Peyer's patch (tissue), 4 donors: ENCODE measurements around the gene LHFPL2. TPM values are rescaled to one million over a fixed set of nuclear protein-coding genes. Genes with fewer than 3 reads are reported as not detected.
A peak's percentile ranks its signal among the peaks of the same experiment; 100 is the strongest.

Source experiments
- DNase-seq, 3 donors: peaks; one replicate each; pipeline ENCODE4 v3.0.0-alpha.2; 2017 to 2019
- H3K27ac ChIP-seq, 4 donors: fragments of 200-600 bp; sonication (generic); one replicate each; pipeline ENCODE4 v1.5.1; 2016 to 2019
- H3K27me3 ChIP-seq, 2 donors: fragments of 200-600 bp; sonication (generic); one replicate each; pipeline ENCODE4 v1.5.1; 2019
- H3K36me3 ChIP-seq, 3 donors: fragments of 200-600 bp; sonication (generic); one replicate each; pipeline ENCODE4 v1.5.1; 2016 to 2019
- H3K4me1 ChIP-seq, 4 donors: fragments of 200-600 bp; sonication (generic); one replicate each; pipeline ENCODE4 v1.5.1; 2016 to 2019
- H3K4me3 ChIP-seq, 4 donors: fragments of 200-600 bp; sonication (generic); 1 replicate in 3 of 4; 2 replicates in 1 of 4; pipeline ENCODE4 v1.5.1; 2016 to 2019; ENCODE audit warnings: mild to moderate bottlenecking in 1 of 4
- H3K9me3 ChIP-seq, 4 donors: fragments of 200-600 bp; sonication (generic); one replicate each; pipeline ENCODE4 v1.5.1; 2016 to 2019; ENCODE audit warnings: mild to moderate bottlenecking in 1 of 4
- CTCF ChIP-seq, 6 experiments: fragments of 450-650 bp in 4 of 6; fragments of 200-600 bp in 2 of 6; sonication (generic) in 1 of 6; IDR thresholded peaks; one replicate each; pipeline ENCODE4 v1.5.1; 2017 to 2019; ENCODE audit warnings: antibody characterized with exemption in 6 of 6, mild to moderate bottlenecking in 3 of 6, moderate library complexity in 1 of 6
- POLR2A ChIP-seq, 2 donors: fragments of 450-650 bp; IDR thresholded peaks; one replicate each; pipeline ENCODE4 v1.5.1; 2017; ENCODE audit warnings: antibody characterized with exemption in 2 of 2, mild to moderate bottlenecking in 2 of 2, moderate library complexity in 2 of 2
- total RNA-seq, 4 donors: library from RNA; depleted of rRNA; stranded (reverse); fragments of >200 nt; gene quantifications; one replicate each; pipeline ENCODE4 v1.1.0, GENCODE V29; 2016

The LHFPL2 gene
- total RNA-seq, 4 donors from 2014 or later = 22.3 to 63.4 (median 55.7) TPM

- H3K36me3 ChIP-seq = no peaks in the 10 kb centered on the region
- peak overlapping the region in 1 of 4 donors; percentile 3 for H3K27ac ChIP-seq
- no peak for TF ChIP-seq POLR2A (IDR thresholded peaks at IDR 0.05)
- TF ChIP-seq CTCF (IDR thresholded peaks at IDR 0.05) = no peak
- DNase-seq = no peak
- H3K27me3 ChIP-seq = no peaks in the 10 kb centered on the region
- no peaks in the 10 kb centered on the region for H3K9me3 ChIP-seq
- H3K4me1 ChIP-seq = peaks cover 0 to 4% (median 0%) of the 10 kb centered on the region in 4 donors
- no peak overlapping the region for H3K4me3 ChIP-seq
These were observed 80.4 kb downstream of the LHFPL2 start for GRCh38 chr5:78568212-78568611.

GRCh38 chr5:78567617-78568016 lies 81.0 kb downstream of the LHFPL2 start:
- Histone ChIP-seq H3K36me3 (no peaks in the 10 kb centered on the region), H3K27me3 (no peaks in the 10 kb centered on the region), H3K9me3 (no peaks in the 10 kb centered on the region), H3K4me3 (no peak overlapping the region), H3K4me1 (peaks cover 0 to 4% (median 0%) of the 10 kb centered on the region in 4 donors), H3K27ac (no peak overlapping the region)
- no peak for TF ChIP-seq CTCF (IDR thresholded peaks at IDR 0.05)
- TF ChIP-seq POLR2A (IDR thresholded peaks at IDR 0.05) = no peak
- no peak for DNase-seq

- H3K27me3 ChIP-seq = no peaks in the 10 kb centered on the region
- peaks cover 0 to 4% (median 0%) of the 10 kb centered on the region in 4 donors for H3K4me1 ChIP-seq
- no peak overlapping the region for H3K27ac ChIP-seq
- no peak for DNase-seq
- no peak overlapping the region for H3K4me3 ChIP-seq
- no peaks in the 10 kb centered on the region for H3K36me3 ChIP-seq
- TF ChIP-seq POLR2A (IDR thresholded peaks at IDR 0.05) (no peak), CTCF (IDR thresholded peaks at IDR 0.05) (no peak)
- H3K9me3 ChIP-seq = no peaks in the 10 kb centered on the region
These were observed 81.7 kb downstream of the LHFPL2 start for GRCh38 chr5:78566747-78567425.

GRCh38 chr5:78565395-78565794 lies 83.2 kb downstream of the LHFPL2 start:
- TF ChIP-seq POLR2A (IDR thresholded peaks at IDR 0.05) (no peak), CTCF (IDR thresholded peaks at IDR 0.05) (no peak)
- Histone ChIP-seq H3K9me3 (no peaks in the 10 kb centered on the region), H3K27ac (no peak overlapping the region), H3K36me3 (no peaks in the 10 kb centered on the region), H3K27me3 (no peaks in the 10 kb centered on the region), H3K4me1 (peaks cover 0 to 4% (median 0%) of the 10 kb centered on the region in 4 donors), H3K4me3 (no peak overlapping the region)
- DNase-seq = no peak

- no peaks in the 10 kb centered on the region for H3K4me1 ChIP-seq
- no peaks in the 10 kb centered on the region for H3K36me3 ChIP-seq
- no peak for TF ChIP-seq CTCF (IDR thresholded peaks at IDR 0.05)
- TF ChIP-seq POLR2A (IDR thresholded peaks at IDR 0.05) = no peak
- no peaks in the 10 kb centered on the region for H3K9me3 ChIP-seq
- no peaks in the 10 kb centered on the region for H3K27me3 ChIP-seq
- DNase-seq = no peak
- H3K4me3 ChIP-seq = no peak overlapping the region
- H3K27ac ChIP-seq = no peak overlapping the region
These were observed 85.0 kb downstream of the LHFPL2 start for GRCh38 chr5:78563621-78564020.
